GM12878 (cell line): Measurements from ENCODE around the gene BTG2. TPM values are rescaled to one million over a fixed set of nuclear protein-coding genes. Genes with fewer than 3 reads are reported as not detected.

Experiments used
- ATAC-seq: fragments of 200-7000 bp; cut with Tn5 transposase; 3 replicates; pipeline ENCODE4 v1.9.1; 2020; ENCODE audit warnings: mild to moderate bottlenecking, moderate library complexity
- BruUV-seq: library from RNA; stranded (reverse); fragments of 400-500 nt; replicated peaks from 2 replicates; lab custom pipeline; 2021; lab: Mats Ljungman, UMichigan
- CTCF ChIA-PET: fragments of 300-600 bp; sonication (Branson Sonifier 250); formaldehyde crosslinking; extraction: SDS; loops from one replicate; lab custom pipeline; 2021; ENCODE audit warnings: inconsistent platforms; lab: Yijun Ruan, JAX
- POLR2A ChIA-PET: fragments of 350-600 bp; formaldehyde crosslinking; extraction: SDS; loops from one replicate; lab custom pipeline; 2021; ENCODE audit warnings: inconsistent platforms; lab: Charles Lee
- RAD21 ChIA-PET: fragments of 300-600 bp; sonication (Branson Sonifier 250); formaldehyde crosslinking; loops from one replicate; lab custom pipeline; 2023; ENCODE audit warnings: antibody characterized with exemption; ENCODE audit not compliant: unreplicated experiment; lab: Charles Lee
- SMC1A ChIA-PET: fragments of 300-600 bp; sonication (Branson Sonifier 250); formaldehyde crosslinking; loops from one replicate; lab custom pipeline; 2023; ENCODE audit not compliant: unreplicated experiment, uncharacterized antibody; lab: Charles Lee
- DNase-seq: peaks from one replicate; pipeline ENCODE4 v3.0.0-alpha.2; 2011; ENCODE audit warnings: low read depth, low spot score
- FAIRE-seq: peaks from 3 replicates; lab custom pipeline; 2011; peaks lifted over from hg19 to GRCh38; lab: Jason Lieb, UNC
- H2AFZ ChIP-seq: 2 replicates; pipeline ENCODE4 v1.6.0; 2011; ENCODE audit warnings: low read depth, low read length, control low read depth; ENCODE audit not compliant: control insufficient read depth
- H3K27ac ChIP-seq: 2 replicates; pipeline ENCODE4 v1.5.1; 2011; ENCODE audit warnings: control low read depth; ENCODE audit not compliant: control insufficient read depth, insufficient read depth
- H3K27me3 ChIP-seq, 2 experiments: replicated peaks in 1 of 2; 2 replicates each; pipeline versions ENCODE4 v1.6.0 to v1.6.1; 2011; ENCODE audit warnings: low read length in 1 of 2; ENCODE audit not compliant: control insufficient read depth in 2 of 2, insufficient read depth in 2 of 2
- H3K36me3 ChIP-seq, 2 experiments: 2 replicates each; pipeline ENCODE4 v1.5.1; 2011; ENCODE audit warnings: low read length in 1 of 2; ENCODE audit not compliant: control insufficient read depth in 2 of 2, insufficient read depth in 2 of 2
- H3K4me1 ChIP-seq: 2 replicates; pipeline ENCODE4 v1.6.1; 2011; ENCODE audit warnings: mild to moderate bottlenecking, low read length, moderate library complexity, mixed read lengths; ENCODE audit not compliant: control insufficient read depth, insufficient read depth
- H3K4me2 ChIP-seq: 2 replicates; pipeline ENCODE4 v1.6.0; 2011; ENCODE audit warnings: control low read depth; ENCODE audit not compliant: control insufficient read depth, insufficient read depth
- H3K4me3 ChIP-seq: fragments of 200-600 bp; sonication (generic); 2 replicates; pipeline ENCODE4 v1.5.1; 2016
- H3K79me2 ChIP-seq: 2 replicates; pipeline ENCODE4 v1.6.0; 2011; ENCODE audit warnings: low read length; ENCODE audit not compliant: control insufficient read depth, insufficient read depth
- H3K9ac ChIP-seq: 2 replicates; pipeline ENCODE4 v1.8.0; 2011; ENCODE audit warnings: low read length, control low read depth, mixed read lengths; ENCODE audit not compliant: control insufficient read depth, insufficient read depth
- H3K9me3 ChIP-seq: replicated peaks from 3 replicates; pipeline ENCODE4 v1.5.1; 2011; ENCODE audit warnings: mild to moderate bottlenecking, low read length; ENCODE audit not compliant: control insufficient read depth, insufficient read depth
- H4K20me1 ChIP-seq: 2 replicates; pipeline ENCODE4 v1.6.0; 2011; ENCODE audit not compliant: control insufficient read depth, insufficient read depth
- ATF2 ChIP-seq: IDR thresholded peaks from 2 replicates; pipeline ENCODE4 v1.6.1; 2012; ENCODE audit warnings: low read length, inconsistent platforms
- BCL3 ChIP-seq: IDR thresholded peaks from 2 replicates; pipeline ENCODE4 v1.6.1; 2011; ENCODE audit warnings: borderline replicate concordance, low read depth, mild to moderate bottlenecking, moderate library complexity, low read length; ENCODE audit not compliant: insufficient read depth, poor library complexity, severe bottlenecking
- CHD2 ChIP-seq: IDR thresholded peaks from 2 replicates; pipeline ENCODE4 v1.6.1; 2011; ENCODE audit warnings: low read depth, low read length, improper control_type of control experiment, borderline replicate concordance
- DPF2 ChIP-seq: fragments of 450-650 bp; IDR thresholded peaks from 2 replicates; pipeline ENCODE4 v1.6.1; 2017; ENCODE audit warnings: mild to moderate bottlenecking
- ETV6 ChIP-seq, 2 experiments: fragments of 450-650 bp in 1 of 2; IDR thresholded peaks in 1 of 2; conservative IDR thresholded peaks in 1 of 2; 2 replicates each; pipeline ENCODE4 v1.6.1; 2014; ENCODE audit warnings: antibody characterized with exemption in 1 of 2, borderline replicate concordance in 1 of 2, low read depth in 1 of 2, mild to moderate bottlenecking in 1 of 2, moderate library complexity in 1 of 2
- FOXM1 ChIP-seq: IDR thresholded peaks from 2 replicates; pipeline ENCODE4 v1.6.1; 2012; ENCODE audit warnings: low read depth, mild to moderate bottlenecking, inconsistent platforms, low read length, moderate library complexity
- JUNB ChIP-seq: IDR thresholded peaks from 2 replicates; pipeline ENCODE4 v1.6.1; 2016; ENCODE audit warnings: antibody characterized with exemption, mild to moderate bottlenecking
- KDM1A ChIP-seq: fragments of 200-600 bp; sonication (generic); IDR thresholded peaks from 2 replicates; pipeline ENCODE4 v1.6.1; 2016; ENCODE audit warnings: borderline replicate concordance
- MYC ChIP-seq: IDR thresholded peaks from 2 replicates; pipeline ENCODE4 v1.6.1; 2011; ENCODE audit warnings: mild to moderate bottlenecking, low read length, moderate library complexity, inconsistent platforms; ENCODE audit not compliant: insufficient read depth, insufficient replicate concordance, insufficient read length, severe bottlenecking
- NFIC ChIP-seq: IDR thresholded peaks from 2 replicates; pipeline ENCODE4 v1.6.1; 2012; ENCODE audit warnings: low read depth, mild to moderate bottlenecking, inconsistent platforms, low read length, moderate library complexity
- PBX3 ChIP-seq: IDR thresholded peaks from 2 replicates; pipeline ENCODE4 v1.6.1; 2011; ENCODE audit warnings: mild to moderate bottlenecking, low read depth, low read length, moderate library complexity; ENCODE audit not compliant: insufficient replicate concordance
- RB1 ChIP-seq: fragments of 450-650 bp; formaldehyde crosslinking; IDR thresholded peaks from 2 replicates; pipeline ENCODE4 v1.6.1; 2017; ENCODE audit warnings: mild to moderate bottlenecking, borderline replicate concordance
- SIN3A ChIP-seq: IDR thresholded peaks from 2 replicates; pipeline ENCODE4 v1.6.1; 2012; ENCODE audit warnings: low read depth, low read length, improper control_type of control experiment
- SMARCA5 ChIP-seq: fragments of 450-650 bp; IDR thresholded peaks from 2 replicates; pipeline ENCODE4 v1.6.1; 2017; ENCODE audit warnings: mild to moderate bottlenecking
- SPI1 ChIP-seq: IDR thresholded peaks from 2 replicates; pipeline ENCODE4 v1.6.1; 2011; ENCODE audit warnings: low read depth, mild to moderate bottlenecking, low read length, moderate library complexity, borderline replicate concordance; ENCODE audit not compliant: insufficient read depth
- SUPT20H ChIP-seq: IDR thresholded peaks from 2 replicates; pipeline ENCODE4 v1.6.1; 2011; ENCODE audit warnings: low read depth, mild to moderate bottlenecking, low read length, moderate library complexity, borderline replicate concordance; ENCODE audit not compliant: control insufficient read depth
- ZNF622 ChIP-seq: fragments of 450-650 bp; IDR thresholded peaks from 2 replicates; pipeline ENCODE4 v1.6.1; 2017; ENCODE audit warnings: mild to moderate bottlenecking, inconsistent platforms
- WGBS: methylation state at CpG from one replicate; pipeline ENCODE4 v1.1.6; 2016; ENCODE audit warnings: low lambda C conversion rate; ENCODE audit not compliant: insufficient replicate concordance, insufficient coverage; ENCODE audit errors: missing lambda C conversion rate; 5-methylcytosine and 5-hydroxymethylcytosine counted together
- in situ Hi-C: fragments of 300-500 bp; cut with MboI; formaldehyde crosslinking; loops from 9 replicates; pipeline ENCODE4 v1.14.3; 2018; ENCODE audit warnings: mixed read lengths
- intact Hi-C: fragments of 100-400 bp; cut with micrococcal nuclease; formaldehyde crosslinking; loops from one replicate; pipeline ENCODE4 v1.14.2; 2022; ENCODE audit not compliant: unreplicated experiment
- polyA plus RNA-seq, 11 experiments: library from polyadenylated mRNA; depleted of rRNA in 4 of 11; unstranded in 6 of 11; stranded (reverse) in 5 of 11; fragments of >200 nt; fragmentation: Nextera tagmentation in 4 of 11; fragmentation: Illumina TruSeq in 1 of 11; extraction: Ambion mirVana in 4 of 11; extraction: Trizol in 1 of 11; gene quantifications; 1 replicate in 1 of 11; 2 replicates in 10 of 11; pipeline versions ENCODE4 v1.2.1 to v1.2.3, GENCODE V29; 2011 to 2016; ENCODE audit warnings: inconsistent platforms in 2 of 11, missing spikeins in 2 of 11, low read depth in 1 of 11
- total RNA-seq, 4 experiments: library from RNA; depleted of rRNA in 3 of 4; stranded (reverse); fragments of >200 nt in 3 of 4; fragmentation: Illumina TruSeq in 1 of 4; extraction: Trizol in 1 of 4; gene quantifications; 2 replicates each; pipeline versions ENCODE4 v1.2.1 to v1.2.3, GENCODE V29; 2013 to 2021

BTG2 gene
- total and polyA plus RNA-seq, 10 of the 15 experiments (the other 5 are each of a cell fraction or from before 2014, with no cell fraction given), result 23.3 to 160 (median 98.1) TPM

GRCh38 chr1:203322500-203323179 lies 17.3 kb downstream of the BTG2 start (continued):
- TF ChIP-seq SPI1 (0 out of 2 replicates have a peak, but pooled peaks have one; percentile 14), FOXM1 (no peak), SIN3A (no peak), SMARCA5 (no peak), ETV6 (conservative IDR thresholded peaks at IDR 0.05 in 1 of 2, IDR thresholded peaks at IDR 0.05 in 1 of 2; ENCODE audit: borderline replicate concordance in 1 of 2, low read depth in 1 of 2) (no peak), ATF2 (no peak)
- TF ChIP-seq, all 136 proteins: peak for 3

GRCh38 chr1:203323587-203323986 lies 18.3 kb downstream of the BTG2 start:
- H3K4me1 ChIP-seq, result peaks cover 80% of the 10 kb centered on the region
- peak overlapping the region; percentile 58; the same call in 1 of the 2 replicates for H3K4me3 ChIP-seq
- BruUV-seq, result no TSS peak
- CTCF ChIA-PET, result interaction anchor here (1.1 to 10.0 kb wide), 9 partner anchors 10 to 164 kb away, joined by 6 to 281 read pairs (median 52); partner anchors contain the start of gene BTG2
- H3K9ac ChIP-seq, result no peak overlapping the region
- WGBS, result 98% methylated on average over 3 of the region's 3 CpGs
- peak overlapping the region; percentile 98 for H3K27ac ChIP-seq
- no peaks in the 10 kb centered on the region for H3K27me3 ChIP-seq
- SMC1A ChIA-PET, result interaction anchor here (1.1 to 9.8 kb wide), 7 partner anchors 8 to 56 kb away, joined by 3 to 590 read pairs (median 74); partner anchors contain the start of gene BTG2
- peak overlapping the region; percentile 99 for H3K4me2 ChIP-seq
- no peak for ATAC-seq
- in situ Hi-C loops, result no loop called here
- TF ChIP-seq KDM1A (no peak), ZNF622 (no peak), RB1 (no peak), SUPT20H (no peak), PBX3 (no peak), JUNB (no peak), DPF2 (no peak), NFIC (no peak), CHD2 (no peak), MYC (no peak), BCL3 (no peak)
- POLR2A ChIA-PET, result interaction anchor here (2.7 to 9.5 kb wide), 4 partner anchors 14 to 52 kb away, joined by 13 to 395 read pairs (median 204); partner anchors contain the start of gene BTG2
- H4K20me1 ChIP-seq, result no peaks in the 10 kb centered on the region
- no peaks in the 10 kb centered on the region for H3K9me3 ChIP-seq
- RAD21 ChIA-PET, result interaction anchor here (5.8 to 9.5 kb wide), 4 partner anchors 13 to 54 kb away, joined by 53 to 541 read pairs (median 254); partner anchors contain the start of gene BTG2
- FAIRE-seq, result no peak
- intact Hi-C loops, result no loop called here
- no peak for DNase-seq
- H2AFZ ChIP-seq, result no peak overlapping the region
- H3K36me3 ChIP-seq, result no peaks in the 10 kb centered on the region
- H3K79me2 ChIP-seq, result peaks cover 14% of the 10 kb centered on the region
